ENCODE data around the gene PDE6G.

PDE6G gene

DNA sequence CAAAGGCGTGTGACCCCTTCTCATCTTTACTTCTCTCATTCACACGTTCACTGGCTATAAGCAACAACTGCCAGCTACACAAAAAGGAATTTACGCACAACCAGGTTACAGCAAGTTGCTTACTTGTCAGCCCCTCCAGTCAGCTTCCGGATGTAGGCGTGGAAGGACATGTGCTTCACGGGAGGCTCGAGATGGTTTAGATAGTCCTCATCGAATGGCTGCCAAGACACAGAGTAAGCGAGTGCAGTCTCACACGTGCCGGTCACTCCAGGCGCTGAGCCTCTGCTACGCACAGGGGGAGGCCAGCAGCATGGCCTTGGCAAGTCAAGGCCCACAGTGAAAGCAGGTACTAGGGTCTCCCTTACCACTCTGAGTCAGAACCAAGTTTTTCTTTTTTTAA, 47.7 kb downstream of the PDE6G start:
- TF ChIP-seq CTCF (conservative IDR thresholded peaks at IDR 0.05; ENCODE audit: low read length), result no peak
- TF ChIP-seq EZH2phosphoT487 (IDR thresholded peaks at IDR 0.05; ENCODE audit: borderline replicate concordance), result no peak
- H4K20me1 ChIP-seq (ENCODE audit: insufficient read depth, low read length, poor library complexity, severe bottlenecking), result no peaks in the 10 kb centered on the region
- H3K4me3 ChIP-seq (ENCODE audit: low read length, poor library complexity, severe bottlenecking), result no peak overlapping the region
- H2AFZ ChIP-seq (ENCODE audit: low read length), result no peak overlapping the region
- no peaks in the 10 kb centered on the region for H3F3A ChIP-seq (ENCODE audit: low read depth)
- peaks cover 80% of the 10 kb centered on the region for H3K36me3 ChIP-seq (ENCODE audit: insufficient read depth, low read length)
- no peak overlapping the region for H3K9ac ChIP-seq (ENCODE audit: low read depth, low read length, poor library complexity, severe bottlenecking)
- peaks cover 11% of the 10 kb centered on the region; the same call in 1 of the 2 replicates for H3K79me2 ChIP-seq (ENCODE audit: insufficient read depth, low read length)
- H3K4me1 ChIP-seq (ENCODE audit: insufficient read depth, low read length, poor library complexity, severe bottlenecking), result no peaks in the 10 kb centered on the region
- no peaks in the 10 kb centered on the region for H3K27me3 ChIP-seq (ENCODE audit: insufficient read depth, low read length, poor library complexity, severe bottlenecking)
- H3K9me3 ChIP-seq (ENCODE audit: insufficient read depth, low read depth, low read length), result no peaks in the 10 kb centered on the region
- H3K9me2 ChIP-seq (replicated peaks; ENCODE audit: low read depth, low read length), result no peaks in the 10 kb centered on the region
- no peak overlapping the region for H3K4me2 ChIP-seq (ENCODE audit: low read depth, low read length, poor library complexity, severe bottlenecking)

- Histone ChIP-seq H3K9me3 (ENCODE audit: insufficient read depth, low read depth, low read length) (no peaks in the 10 kb centered on the region), H4K20me1 (ENCODE audit: insufficient read depth, low read length, poor library complexity, severe bottlenecking) (no peaks in the 10 kb centered on the region), H2AFZ (ENCODE audit: low read length) (no peak overlapping the region), H3K79me2 (ENCODE audit: insufficient read depth, low read length) (0 out of 2 replicates have a peak, but pooled peaks cover 7% of the 10 kb centered on the region), H3K9ac (ENCODE audit: low read depth, low read length, poor library complexity, severe bottlenecking) (no peak overlapping the region), H3K27me3 (ENCODE audit: insufficient read depth, low read length, poor library complexity, severe bottlenecking) (no peaks in the 10 kb centered on the region), H3K4me2 (ENCODE audit: low read depth, low read length, poor library complexity, severe bottlenecking) (no peak overlapping the region), H3K36me3 (ENCODE audit: insufficient read depth, low read length) (peaks cover 81% of the 10 kb centered on the region), H3K4me3 (ENCODE audit: low read length, poor library complexity, severe bottlenecking) (no peak overlapping the region), H3F3A (ENCODE audit: low read depth) (no peaks in the 10 kb centered on the region), H3K4me1 (ENCODE audit: insufficient read depth, low read length, poor library complexity, severe bottlenecking) (no peaks in the 10 kb centered on the region), H3K9me2 (replicated peaks; ENCODE audit: low read depth, low read length) (no peaks in the 10 kb centered on the region)
- TF ChIP-seq EZH2phosphoT487 (IDR thresholded peaks at IDR 0.05; ENCODE audit: borderline replicate concordance) (no peak), CTCF (conservative IDR thresholded peaks at IDR 0.05; ENCODE audit: low read length) (no peak)
Measured at GRCh38 chr17:81608082-81608481, 48.3 kb downstream of the PDE6G start.

DNA sequence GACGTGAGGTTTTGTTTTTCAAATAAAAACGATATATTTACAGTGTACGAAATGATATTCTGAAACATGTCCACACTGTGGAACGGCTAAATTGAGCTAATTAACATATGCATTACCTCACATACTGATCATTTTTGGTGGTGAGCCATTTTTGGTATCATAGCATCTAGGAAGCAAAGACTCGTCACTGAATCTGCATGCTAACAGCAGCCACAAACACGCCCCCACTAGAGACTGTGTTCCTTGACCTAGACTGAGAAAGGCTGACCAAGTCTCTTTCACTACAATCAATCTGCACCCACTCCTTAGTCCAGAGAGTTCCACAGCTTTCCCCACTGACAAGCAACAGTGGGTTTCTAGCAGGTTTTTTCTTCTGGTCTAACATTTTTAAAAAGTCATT, 48.9 kb downstream of the PDE6G start:
- Histone ChIP-seq H3K4me3 (ENCODE audit: low read length, poor library complexity, severe bottlenecking) (no peak overlapping the region), H2AFZ (ENCODE audit: low read length) (no peak overlapping the region), H3K4me2 (ENCODE audit: low read depth, low read length, poor library complexity, severe bottlenecking) (no peak overlapping the region), H3K79me2 (ENCODE audit: insufficient read depth, low read length) (0 out of 2 replicates have a peak, but pooled peaks cover 5% of the 10 kb centered on the region), H3F3A (ENCODE audit: low read depth) (no peaks in the 10 kb centered on the region), H3K27me3 (ENCODE audit: insufficient read depth, low read length, poor library complexity, severe bottlenecking) (no peaks in the 10 kb centered on the region), H3K9ac (ENCODE audit: low read depth, low read length, poor library complexity, severe bottlenecking) (no peak overlapping the region), H3K4me1 (ENCODE audit: insufficient read depth, low read length, poor library complexity, severe bottlenecking) (no peaks in the 10 kb centered on the region), H3K9me3 (ENCODE audit: insufficient read depth, low read depth, low read length) (no peaks in the 10 kb centered on the region), H4K20me1 (ENCODE audit: insufficient read depth, low read length, poor library complexity, severe bottlenecking) (no peaks in the 10 kb centered on the region), H3K9me2 (replicated peaks; ENCODE audit: low read depth, low read length) (no peaks in the 10 kb centered on the region), H3K36me3 (ENCODE audit: insufficient read depth, low read length) (peaks cover 78% of the 10 kb centered on the region)
- TF ChIP-seq CTCF (conservative IDR thresholded peaks at IDR 0.05; ENCODE audit: low read length) (no peak), EZH2phosphoT487 (IDR thresholded peaks at IDR 0.05; ENCODE audit: borderline replicate concordance) (no peak)
